Ureter (tissue), 1 donor: Measurements from ENCODE around the gene PDE6G. TPM values are rescaled to one million over a fixed set of nuclear protein-coding genes. Genes with fewer than 3 reads are reported as not detected.

Source experiments
- DNase-seq: peaks from one replicate; pipeline ENCODE4 v3.0.0-alpha.2; 2020; ENCODE audit warnings: low spot score
- total RNA-seq: library from RNA; stranded (reverse); gene quantifications from one replicate; pipeline ENCODE4 v1.2.4, GENCODE V29; 2023
- donor health status: DM: yes; HTN: yes; CAD: no.

PDE6G gene
- total RNA-seq, result not detected

DNA sequence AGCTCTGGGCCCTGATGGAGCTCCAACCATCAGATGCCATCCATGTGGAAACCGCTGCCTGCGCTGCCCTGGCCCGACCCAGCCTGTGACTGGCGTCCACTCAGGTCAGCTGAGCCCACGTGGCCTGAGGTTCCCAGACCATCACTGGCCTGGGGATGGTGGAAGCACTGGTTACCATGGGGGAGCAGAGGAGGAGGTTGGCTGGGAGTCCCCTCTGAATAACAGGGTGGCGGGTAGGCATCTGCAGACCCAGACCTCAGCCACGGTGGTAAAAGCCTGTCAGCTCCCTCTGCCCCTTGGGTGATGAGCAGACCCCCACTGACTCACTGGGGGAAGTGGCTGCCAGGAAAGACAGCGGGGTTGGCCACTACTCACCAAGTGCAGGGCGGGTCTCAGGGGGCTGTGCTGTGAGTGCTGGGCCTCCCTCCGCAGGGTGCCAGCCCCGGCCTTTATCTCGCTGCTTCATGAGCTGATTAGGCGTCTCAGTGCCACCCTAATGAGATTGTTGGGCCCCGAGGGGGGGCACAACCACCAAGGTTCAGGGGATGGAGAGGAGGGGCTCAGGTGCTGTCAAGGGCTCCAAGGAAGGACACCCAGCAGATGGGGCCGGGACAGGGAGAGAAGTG, at the start of gene PDE6G:
TSS of gene PDE6G (minus strand) at position 425 of the 626 bp plus-strand sequence. CDS start 3,237 bp downstream, outside the sequence.
- no peak for DNase-seq

DNA sequence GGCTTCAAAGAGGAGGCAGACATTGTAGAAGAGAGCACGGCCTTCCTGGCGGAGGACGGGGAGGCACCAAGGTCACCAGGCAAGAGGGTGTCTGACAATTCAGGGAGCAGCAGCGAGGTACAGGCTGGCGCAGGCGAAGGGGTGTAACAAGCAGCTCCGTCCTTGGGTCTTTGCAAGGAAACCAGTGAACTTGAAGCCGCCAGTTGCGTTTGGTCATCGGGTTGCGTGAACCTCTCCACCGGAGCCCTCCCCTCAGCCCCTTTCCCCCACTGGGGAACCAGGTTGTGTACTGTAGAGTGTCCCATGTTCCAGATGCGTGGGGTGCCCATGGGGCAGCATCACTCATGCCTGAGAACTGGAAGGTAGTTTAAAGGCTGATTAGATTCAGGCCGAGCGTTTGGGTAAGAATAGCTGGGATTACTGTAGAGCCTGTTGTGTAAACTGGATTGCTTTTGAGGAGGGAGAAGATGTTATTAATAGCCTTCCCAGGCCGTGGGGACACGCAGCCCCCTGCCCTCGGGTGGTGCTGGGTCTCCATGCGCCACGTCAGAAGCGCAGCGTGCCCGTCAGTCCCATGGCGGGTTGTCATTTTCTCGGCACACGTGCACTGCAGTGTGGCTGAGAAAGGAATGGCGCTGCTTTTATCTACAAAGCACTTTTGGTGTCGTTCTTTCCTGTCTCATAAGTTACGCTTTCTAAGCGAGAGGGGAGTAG, 49.3 kb upstream of the PDE6G start:
- no peak for DNase-seq

DNA sequence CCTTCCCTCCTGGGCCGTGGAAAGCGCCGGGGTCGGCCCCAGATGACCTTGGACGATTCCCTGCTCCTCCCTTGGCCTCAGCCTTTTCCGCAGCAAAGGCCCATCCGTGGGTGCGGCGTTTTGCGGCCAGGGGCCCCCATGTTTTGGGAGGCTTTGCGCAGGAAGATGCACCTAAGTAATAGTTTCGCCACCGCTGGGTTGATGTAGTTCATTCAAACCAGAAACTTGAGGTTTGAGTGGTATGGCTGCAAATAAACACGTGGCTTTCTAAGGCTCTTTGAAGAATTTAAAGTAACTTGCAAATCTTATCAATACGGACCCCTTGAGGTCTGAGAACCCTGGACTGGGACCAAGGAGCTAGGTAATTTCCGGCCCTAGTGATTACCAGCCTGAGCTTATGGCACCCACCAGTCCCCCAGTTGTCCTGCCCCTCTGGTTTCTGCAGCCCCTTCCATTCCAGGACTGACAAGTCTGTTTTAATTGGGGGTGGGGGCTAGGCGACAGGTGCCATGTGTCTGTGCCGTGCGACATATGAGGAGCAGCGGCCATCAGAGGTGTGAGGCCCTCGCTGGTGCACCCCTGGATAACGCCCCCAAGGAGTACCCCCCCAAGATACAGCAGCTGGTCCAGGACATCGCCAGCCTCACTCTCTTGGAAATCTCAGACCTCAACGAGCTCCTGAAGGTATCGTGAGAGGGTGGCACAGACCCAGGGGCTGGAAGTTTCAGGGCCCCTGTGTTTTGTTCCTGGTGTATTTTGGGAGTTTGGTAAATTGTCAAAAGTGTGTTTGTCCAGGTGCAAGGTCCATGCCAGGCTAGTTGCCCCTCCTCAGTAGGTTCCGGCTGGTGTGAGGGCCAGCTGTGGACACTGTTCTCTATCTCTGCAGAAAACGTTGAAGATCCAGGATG, 47.7 kb upstream of the PDE6G start:
- DNase-seq, result no peak

DNA sequence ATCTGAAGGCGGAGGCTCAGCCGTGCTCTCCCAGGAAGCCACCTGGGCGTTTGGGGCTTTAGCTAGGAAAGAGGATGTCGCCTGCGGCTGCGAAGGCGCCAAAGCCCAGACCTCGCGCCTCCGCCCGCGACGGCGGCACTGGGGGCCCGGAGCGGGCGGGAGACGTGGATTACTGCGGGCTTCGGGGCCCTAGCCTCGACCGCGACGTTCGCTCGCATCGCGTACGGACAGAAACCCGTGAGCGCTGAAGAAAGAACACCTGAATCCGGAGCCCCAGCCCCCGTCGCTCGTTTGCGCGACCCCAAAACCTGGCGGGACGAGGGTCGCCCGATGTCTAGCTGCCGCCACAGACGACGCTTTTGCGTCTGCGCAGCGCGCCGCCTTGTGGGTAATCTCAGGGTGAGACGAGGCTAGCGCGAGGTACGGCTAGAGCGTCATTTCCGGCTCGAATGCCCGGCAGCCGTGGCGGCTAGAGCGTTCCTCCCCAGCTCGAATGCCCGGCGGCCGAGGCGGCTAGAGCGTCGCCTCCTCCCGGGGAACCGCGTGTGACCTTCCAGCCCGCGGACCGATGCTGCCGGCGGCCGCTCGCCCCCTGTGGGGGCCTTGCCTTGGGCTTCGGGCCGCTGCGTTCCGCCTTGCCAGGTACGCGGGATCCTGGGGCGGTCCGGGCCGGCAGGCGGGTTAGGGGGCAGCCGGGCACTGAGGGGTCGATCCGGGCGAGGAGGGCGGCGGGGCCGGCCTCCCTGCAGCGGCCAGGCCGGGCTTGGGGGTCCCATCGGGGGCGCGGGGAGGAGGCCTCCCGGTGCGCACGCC, 46.8 kb upstream of the PDE6G start, which contains the start of gene MRPL12:
TSS of gene MRPL12 (plus strand) at position 434 of the 813 bp plus-strand sequence. CDS start at position 569, 135 bp downstream.
- peak; percentile 93 for DNase-seq

DNA sequence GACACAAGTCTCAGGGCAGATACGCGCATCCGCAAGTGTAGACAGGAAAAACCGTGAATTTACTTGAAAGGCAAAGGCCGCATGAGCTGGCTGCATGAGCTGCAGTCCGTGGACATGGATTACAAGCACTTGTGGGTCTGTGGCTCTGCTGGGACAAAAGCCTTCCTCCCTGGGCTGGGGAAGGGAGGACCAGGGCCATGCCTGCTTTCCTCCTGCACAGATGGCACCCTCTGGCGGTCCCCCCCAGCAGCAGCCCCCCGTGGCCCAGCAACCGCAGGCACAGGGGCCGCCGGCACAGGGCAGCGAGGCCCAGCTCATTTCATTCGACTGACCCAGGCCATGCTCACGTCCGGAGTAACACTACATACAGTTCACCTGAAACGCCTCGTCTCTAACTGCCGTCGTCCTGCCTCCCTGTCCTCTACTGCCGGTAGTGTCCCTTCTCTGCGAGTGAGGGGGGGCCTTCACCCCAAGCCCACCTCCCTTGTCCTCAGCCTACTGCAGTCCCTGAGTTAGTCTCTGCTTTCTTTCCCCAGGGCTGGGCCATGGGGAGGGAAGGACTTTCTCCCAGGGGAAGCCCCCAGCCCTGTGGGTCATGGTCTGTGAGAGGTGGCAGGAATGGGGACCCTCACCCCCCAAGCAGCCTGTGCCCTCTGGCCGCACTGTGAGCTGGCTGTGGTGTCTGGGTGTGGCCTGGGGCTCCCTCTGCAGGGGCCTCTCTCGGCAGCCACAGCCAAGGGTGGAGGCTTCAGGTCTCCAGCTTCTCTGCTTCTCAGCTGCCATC, 45.1 kb upstream of the PDE6G start:
- DNase-seq, result no peak

DNA sequence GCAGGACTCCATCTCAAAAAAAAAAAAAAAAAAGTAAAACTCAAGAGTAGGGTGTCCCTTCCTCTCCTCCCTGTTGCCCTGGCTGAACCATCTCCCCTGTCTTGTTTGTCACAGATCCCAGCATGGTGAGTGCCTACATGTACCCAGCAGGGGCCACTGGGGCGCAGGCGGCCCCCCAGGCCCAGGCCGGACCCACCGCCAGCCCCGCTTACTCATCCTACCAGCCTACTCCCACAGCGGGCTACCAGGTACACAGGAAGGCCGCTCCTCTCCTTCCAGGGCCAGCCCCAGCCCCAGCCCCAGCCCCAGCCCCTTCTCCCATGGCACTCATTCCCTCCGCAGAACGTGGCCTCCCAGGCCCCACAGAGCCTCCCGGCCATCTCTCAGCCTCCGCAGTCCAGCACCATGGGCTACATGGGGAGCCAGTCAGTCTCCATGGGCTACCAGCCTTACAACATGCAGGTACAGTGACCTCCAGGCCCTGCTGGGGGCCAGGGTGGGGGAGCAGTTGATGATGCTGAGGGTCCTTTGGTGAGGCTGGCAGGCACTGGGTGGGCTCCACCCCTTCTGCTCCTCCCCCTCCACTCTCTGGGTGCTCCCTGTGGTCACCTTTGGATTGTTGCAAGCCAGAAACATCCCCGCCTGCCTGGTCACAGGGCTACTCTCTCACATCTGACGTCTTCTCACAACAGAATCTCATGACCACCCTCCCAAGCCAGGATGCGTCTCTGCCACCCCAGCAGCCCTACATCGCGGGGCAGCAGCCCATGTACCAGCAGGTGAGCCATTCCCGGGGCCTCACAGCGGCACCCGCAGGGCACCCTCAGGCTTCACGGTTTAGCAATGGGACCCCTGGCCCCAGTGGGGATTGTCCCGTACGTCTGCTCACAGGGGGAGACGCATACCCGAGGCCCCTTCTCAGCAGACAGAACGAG, 44.3 kb upstream of the PDE6G start:
- DNase-seq, result no peak

DNA sequence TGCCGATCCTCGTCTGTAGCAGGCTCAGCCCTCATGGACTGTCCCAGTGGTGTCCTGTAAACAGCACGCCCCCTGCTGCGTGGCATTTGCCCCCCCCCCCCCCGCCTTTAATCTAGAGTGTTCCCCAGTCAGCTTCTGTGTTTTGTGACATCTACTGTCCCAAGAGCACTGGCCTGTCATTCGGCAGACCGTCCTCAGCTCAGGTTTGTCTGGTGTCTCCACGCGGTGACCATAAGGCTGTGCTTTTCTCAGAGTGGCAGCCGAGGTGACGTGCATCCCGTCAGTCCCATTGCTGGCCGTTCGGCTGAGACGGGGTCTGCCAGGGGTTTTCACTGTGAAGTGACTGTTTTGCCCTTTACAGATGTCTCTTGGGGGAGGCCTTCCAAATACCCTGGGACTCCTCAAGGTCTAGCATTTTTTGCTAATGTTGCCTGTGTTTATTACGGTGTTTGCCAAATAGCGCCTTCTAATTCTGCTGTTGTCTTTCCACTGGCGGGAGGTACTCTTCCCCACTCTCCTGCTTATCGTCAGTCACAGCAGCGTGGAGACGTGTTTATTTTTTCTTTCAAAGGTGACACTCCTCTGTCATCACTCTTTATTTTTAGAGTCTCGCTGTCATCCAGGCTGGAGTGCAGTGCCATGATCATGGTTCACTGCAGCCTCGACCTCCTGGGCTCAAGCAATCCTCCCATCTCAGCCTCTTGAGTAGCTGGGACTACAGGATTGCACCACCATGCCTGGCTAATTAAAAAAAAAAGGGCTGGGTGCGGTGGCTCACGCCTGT, 41.1 kb upstream of the PDE6G start:
- DNase-seq, result no peak

DNA sequence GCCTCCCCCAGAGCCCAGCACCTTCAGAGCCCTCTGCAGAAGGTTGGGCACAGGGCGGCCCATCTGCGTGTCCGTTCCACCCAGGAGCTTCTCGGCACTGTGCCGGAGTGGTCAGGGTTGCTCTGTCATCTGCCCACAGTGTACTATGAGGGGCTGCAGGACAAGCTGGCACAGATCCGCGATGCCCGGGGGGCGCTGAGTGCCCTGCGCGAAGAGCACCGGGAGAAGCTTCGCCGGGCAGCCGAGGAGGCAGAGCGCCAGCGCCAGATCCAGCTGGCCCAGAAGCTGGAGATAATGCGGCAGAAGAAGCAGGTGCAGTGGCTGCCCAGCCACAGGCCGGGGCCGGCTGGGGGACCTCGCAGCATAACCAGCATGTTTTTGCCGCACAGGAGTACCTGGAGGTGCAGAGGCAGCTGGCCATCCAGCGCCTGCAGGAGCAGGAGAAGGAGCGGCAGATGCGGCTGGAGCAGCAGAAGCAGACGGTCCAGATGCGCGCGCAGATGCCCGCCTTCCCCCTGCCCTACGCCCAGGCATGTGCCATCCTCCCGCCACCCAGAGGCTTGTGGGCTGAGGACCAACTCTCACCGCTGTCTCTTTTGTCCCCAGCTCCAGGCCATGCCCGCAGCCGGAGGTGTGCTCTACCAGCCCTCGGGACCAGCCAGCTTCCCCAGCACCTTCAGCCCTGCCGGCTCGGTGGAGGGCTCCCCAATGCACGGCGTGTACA, 40.0 kb upstream of the PDE6G start:
- no peak for DNase-seq

DNA sequence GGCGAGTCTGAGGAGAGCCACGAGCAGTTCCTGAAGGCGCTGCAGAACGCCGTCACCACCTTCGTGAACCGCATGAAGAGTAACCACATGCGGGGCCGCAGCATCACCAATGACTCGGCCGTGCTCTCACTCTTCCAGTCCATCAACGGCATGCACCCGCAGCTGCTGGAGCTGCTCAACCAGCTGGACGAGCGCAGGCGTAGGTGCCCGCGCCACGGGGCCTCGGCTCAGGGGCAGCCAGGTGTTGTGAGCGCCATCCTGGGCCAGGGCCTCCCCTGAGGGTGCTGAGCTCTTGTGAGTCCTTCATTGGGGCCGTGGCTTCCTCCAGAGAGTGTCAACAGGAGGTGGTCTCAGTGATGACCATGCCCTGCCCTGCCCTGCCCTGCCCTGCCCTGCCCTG, 39.5 kb upstream of the PDE6G start:
- no peak for DNase-seq

DNA sequence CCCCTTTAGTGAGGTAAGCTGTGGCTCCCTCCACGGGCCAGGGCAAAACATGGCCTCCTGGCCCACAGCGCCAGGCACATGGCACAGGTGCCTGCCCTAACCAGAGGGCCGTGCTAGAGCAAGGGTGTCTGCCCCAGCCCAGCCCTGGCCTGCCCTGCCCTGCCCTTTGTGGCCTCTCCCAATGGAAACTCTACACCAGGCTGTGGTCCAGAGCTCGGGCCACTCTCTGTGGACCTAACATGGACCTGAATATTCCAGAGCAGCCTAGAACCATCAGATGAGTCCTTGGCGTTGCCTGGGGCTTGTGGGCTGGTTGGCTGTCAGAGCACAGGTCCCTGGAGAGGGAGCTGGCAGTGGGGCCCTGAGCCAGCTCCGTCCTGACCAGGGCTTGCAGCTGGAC, 38.9 kb upstream of the PDE6G start:
- no peak for DNase-seq

DNA sequence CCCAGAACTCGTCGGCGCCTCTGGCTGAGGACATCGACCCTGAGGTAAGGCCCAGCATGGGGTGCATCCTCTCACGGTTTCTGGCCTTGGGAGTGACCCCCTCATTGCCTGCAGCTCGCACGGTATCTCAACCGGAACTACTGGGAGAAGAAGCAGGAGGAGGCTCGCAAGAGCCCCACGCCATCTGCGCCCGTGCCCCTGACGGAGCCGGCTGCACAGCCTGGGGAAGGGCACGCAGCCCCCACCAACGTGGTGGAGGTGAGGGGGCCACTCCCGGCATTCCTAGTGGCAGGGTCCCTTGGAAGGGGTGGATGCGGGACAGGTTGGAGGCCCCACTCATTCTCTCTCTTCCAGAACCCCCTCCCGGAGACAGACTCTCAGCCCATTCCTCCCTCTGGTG, 38.5 kb upstream of the PDE6G start:
- DNase-seq, result no peak

DNA sequence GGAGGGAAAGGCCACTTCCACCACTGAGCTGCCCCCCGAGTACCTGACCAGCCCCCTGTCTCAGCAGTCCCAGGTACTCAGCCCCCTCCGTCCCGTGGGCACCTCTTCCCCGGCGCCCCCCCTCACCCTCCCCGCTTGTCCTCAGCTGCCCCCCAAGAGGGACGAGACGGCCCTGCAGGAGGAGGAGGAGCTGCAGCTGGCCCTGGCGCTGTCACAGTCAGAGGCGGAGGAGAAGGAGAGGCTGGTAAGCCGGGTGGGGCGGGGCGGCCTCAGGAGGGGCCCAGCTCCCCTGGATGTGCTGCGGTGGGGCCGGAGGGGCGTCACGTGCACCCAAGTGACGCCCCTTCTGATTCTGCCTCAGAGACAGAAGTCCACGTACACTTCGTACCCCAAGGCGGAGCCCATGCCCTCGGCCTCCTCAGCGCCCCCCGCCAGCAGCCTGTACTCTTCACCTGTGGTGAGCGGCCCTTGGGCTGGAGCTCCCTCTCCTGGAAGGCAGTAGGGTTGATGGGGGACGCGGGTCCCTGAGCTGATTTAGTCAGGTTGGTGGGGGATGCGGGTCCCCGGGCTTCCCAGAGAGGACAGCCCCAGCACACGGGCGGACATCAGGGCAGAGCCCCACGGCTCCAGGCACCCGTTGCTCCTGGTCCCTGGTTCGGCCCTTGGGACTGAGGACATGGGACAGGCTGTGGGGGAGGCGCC, 37.3 kb upstream of the PDE6G start:
- no peak for DNase-seq

DNA sequence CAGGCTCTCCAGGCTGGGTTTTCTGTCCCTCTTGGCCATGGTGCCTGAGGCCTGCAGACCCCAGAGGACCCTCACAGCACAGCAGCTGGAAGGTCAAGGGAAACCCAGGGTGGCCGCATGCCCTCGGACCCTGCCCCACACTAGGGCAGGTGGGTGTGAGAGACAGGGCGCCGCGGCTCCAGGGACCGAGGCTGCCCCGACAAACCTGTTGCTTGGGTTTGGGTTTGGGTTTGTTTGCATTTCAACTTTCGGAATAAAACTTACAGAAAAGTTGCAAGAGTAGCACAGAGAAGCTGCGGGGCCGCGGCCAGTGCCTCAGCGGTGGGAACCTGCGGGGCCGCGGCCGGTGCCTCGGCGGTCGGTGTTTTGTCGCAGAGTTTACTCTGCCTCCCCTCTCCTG, 35.3 kb upstream of the PDE6G start:
- DNase-seq, result no peak

DNA sequence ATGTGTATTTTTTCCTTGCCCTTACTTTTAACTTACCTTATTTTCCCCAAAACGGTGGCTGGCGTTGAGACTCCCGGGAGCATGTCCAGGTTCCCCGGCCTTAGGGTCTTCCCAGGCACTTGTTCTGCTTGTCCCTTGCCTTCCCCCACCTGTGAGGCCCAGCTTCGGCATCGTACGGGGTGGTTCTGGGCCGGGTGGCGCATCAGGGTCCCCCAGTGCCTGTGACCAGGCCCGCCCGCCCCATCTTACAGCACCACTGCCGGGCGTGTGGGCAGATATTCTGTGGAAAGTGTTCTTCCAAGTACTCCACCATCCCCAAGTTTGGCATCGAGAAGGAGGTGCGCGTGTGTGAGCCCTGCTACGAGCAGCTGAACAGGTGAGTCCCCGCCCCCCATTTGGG, 34.9 kb upstream of the PDE6G start:
- DNase-seq, result no peak

DNA sequence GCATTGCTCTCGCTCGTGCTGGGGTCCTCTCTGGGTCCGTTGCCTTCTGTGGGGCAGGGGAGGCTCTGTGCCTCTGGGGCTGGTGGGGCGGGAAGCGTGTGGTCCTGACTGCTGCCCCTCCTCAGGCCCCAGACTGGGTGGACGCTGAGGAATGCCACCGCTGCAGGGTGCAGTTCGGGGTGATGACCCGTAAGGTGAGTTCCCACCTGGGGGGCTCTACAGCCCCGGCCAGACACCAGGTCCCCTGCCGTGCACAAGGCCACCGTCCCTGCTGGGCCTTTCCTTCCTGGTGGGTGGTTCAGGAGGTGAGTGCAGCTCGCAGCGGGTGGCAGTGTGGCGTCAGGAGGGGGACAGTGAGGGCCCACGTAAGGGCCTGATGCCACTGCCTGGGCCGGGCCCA, 34.2 kb upstream of the PDE6G start:
- no peak for DNase-seq

DNA sequence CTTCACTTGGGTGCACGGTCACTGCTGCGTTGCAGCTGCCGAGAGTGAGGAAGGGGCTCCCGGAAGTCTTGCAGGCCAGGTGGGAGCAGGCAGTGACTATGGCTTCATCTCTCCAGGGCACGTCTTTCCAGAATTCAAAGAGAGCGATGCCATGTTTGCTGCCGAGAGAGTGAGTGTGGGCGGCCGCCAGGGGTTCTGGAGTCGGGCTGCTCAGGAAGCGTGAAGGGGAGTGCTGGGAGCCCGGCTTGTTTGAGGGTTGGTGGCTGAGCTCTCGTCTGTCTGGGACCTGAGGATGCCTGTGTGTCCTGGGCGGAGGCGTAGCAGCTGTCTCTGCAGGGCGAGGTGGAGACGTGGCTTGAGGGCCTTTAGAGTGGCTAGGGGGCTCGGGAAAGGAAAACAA, 33.7 kb upstream of the PDE6G start:
- no peak for DNase-seq

DNA sequence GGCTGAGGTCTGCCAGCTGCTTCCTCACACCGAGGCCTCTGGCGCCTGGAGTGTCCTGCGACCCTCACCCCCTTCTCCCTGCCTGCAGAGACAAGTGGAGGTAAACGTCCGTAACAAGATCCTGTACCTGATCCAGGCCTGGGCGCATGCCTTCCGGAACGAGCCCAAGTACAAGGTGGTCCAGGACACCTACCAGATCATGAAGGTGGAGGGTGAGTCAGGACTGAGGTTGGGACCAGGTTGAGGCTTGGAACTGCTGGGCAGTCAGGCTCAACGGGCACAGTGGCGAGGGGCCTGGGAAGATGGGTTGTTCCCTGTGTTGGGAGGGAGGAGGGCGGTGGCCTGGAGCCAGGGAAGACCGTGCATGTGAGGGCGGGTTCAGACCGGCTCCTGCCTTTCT, 32.3 kb upstream of the PDE6G start:
- DNase-seq, result no peak
